Measurements from ENCODE around the gene ZFR2. TPM values are rescaled to one million over a fixed set of nuclear protein-coding genes. Genes with fewer than 3 reads are reported as not detected.

Gene ZFR2
- total RNA-seq, 1 donor from 2014 or later, result not detected

DNA sequence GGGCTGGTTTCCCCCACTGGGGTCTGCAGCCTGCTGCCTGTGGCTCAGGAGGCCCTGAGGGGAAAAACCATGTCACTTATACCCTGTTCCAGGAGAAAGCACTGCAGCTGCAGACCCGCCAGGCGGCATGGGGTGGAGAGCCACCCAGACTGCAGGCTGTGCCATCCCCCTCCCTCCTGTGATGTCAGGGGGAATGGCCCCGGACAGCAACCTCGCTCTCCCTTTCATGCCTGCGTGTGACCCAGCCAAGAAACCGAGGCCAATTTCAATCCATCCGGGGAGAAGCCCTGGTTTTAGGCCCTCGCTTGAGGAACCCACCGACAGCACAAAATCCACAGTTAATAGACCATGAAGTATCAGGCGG is 45.5 kb downstream of the ZFR2 start:
- no peak overlapping the region for H3K4me3 ChIP-seq (ENCODE audit: low read depth, low read length)
- DNase-seq (ENCODE audit: low read depth), result no peak
- no peak for TF ChIP-seq CTCF (conservative IDR thresholded peaks at IDR 0.05; ENCODE audit: low read depth, low read length)

- no peak overlapping the region for H3K4me3 ChIP-seq (ENCODE audit: low read depth, low read length)
- no peak for TF ChIP-seq CTCF (conservative IDR thresholded peaks at IDR 0.05; ENCODE audit: low read depth, low read length)
- DNase-seq (ENCODE audit: low read depth), result no peak
Observed at GRCh38 chr19:3822683-3823349, 46.0 kb downstream of the ZFR2 start.

- no peak for DNase-seq (ENCODE audit: low read depth)
- peak; percentile 89 for TF ChIP-seq CTCF (conservative IDR thresholded peaks at IDR 0.05; ENCODE audit: low read depth, low read length)
- H3K4me3 ChIP-seq (ENCODE audit: low read depth, low read length), result no peak overlapping the region
Observed at GRCh38 chr19:3821857-3822364, 46.9 kb downstream of the ZFR2 start.

DNA sequence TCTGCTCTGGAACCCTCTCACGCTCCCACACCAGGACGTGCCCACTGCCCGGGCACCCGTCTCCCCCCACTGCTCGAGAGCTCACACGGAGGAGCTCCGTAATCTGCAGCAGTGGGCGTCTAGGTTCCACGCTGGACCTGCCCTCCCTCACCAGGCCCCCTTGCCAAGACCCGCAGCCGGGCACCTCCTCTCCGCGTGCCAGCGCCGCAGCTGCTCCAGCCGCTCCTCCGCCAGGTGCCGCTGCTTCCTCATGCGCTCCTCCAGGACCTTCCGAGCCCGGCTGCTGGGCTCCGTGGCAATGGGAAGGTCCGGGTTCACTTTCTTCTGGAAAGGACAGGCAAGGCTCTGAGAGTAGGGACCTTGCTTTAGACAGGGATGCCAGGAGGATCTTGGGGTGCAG is 47.7 kb downstream of the ZFR2 start:
- no peak for TF ChIP-seq CTCF (conservative IDR thresholded peaks at IDR 0.05; ENCODE audit: low read depth, low read length)
- H3K4me3 ChIP-seq (ENCODE audit: low read depth, low read length), result no peak overlapping the region
- DNase-seq (ENCODE audit: low read depth), result no peak

DNA sequence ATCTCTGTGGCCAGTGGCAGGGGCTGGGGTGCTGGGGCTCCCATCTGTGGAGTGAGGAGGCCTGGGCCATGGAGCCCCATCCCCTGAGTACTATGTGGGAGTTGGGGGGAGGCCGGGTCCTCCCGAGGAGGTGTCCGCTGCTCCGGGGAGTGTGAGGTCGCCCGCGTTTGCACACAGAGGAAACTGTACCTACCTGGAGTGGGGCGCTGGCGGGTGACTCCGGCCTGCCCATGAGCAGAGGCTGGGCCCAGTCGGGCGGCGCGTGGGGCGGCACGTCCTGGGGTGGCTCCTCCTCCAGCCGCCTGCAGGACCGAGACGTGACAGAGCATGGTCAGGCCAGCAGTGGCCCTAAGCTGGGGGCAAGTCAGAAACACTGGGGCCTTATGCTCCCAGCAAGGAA is 48.8 kb downstream of the ZFR2 start:
- DNase-seq (ENCODE audit: low read depth), result no peak
- TF ChIP-seq CTCF (conservative IDR thresholded peaks at IDR 0.05; ENCODE audit: low read depth, low read length), result no peak
- no peak overlapping the region for H3K4me3 ChIP-seq (ENCODE audit: low read depth, low read length)

GRCh38 chr19:3818918-3819317 is 49.9 kb downstream of the ZFR2 start:
- no peak for DNase-seq (ENCODE audit: low read depth)

More at GRCh38 chr19:3818918-3819317, 49.9 kb downstream of the ZFR2 start:
- TF ChIP-seq CTCF (conservative IDR thresholded peaks at IDR 0.05; ENCODE audit: low read depth, low read length), result no peak
- H3K4me3 ChIP-seq (ENCODE audit: low read depth, low read length), result no peak overlapping the region
